Stomach (tissue), 4 donors: ENCODE measurements around the gene PPP2R5B.

Experiments used
- CTCF ChIP-seq, 7 experiments: fragments of 450-650 bp in 4 of 7; fragments of 200-600 bp in 3 of 7; sonication (generic) in 3 of 7; IDR thresholded peaks; one replicate each; pipeline ENCODE4 v1.5.1; 2016 to 2019; ENCODE audit warnings: antibody characterized with exemption in 7 of 7, control low read depth in 2 of 7, mild to moderate bottlenecking in 1 of 7
- POLR2AphosphoS5 ChIP-seq, 3 donors: sonication (generic); formaldehyde crosslinking; IDR thresholded peaks; one replicate each; pipeline ENCODE4 v1.6.1; 2016; ENCODE audit warnings: antibody characterized with exemption in 3 of 3

GRCh38 chr11:64911142-64911541 lies 13.3 kb upstream of the PPP2R5B start:
- TF ChIP-seq POLR2AphosphoS5 (IDR thresholded peaks at IDR 0.05), result no peak
- no peak for TF ChIP-seq CTCF (IDR thresholded peaks at IDR 0.05)
